ENCODE data around the gene WDFY2. TPM values are rescaled to one million over a fixed set of nuclear protein-coding genes. Genes with fewer than 3 reads are reported as not detected.

The WDFY2 gene
- total and polyA plus RNA-seq, 2 of the 8 experiments (the other 6 are each of a cell fraction or from before 2014, with no cell fraction given), result 13.9 to 29.0 TPM

DNA sequence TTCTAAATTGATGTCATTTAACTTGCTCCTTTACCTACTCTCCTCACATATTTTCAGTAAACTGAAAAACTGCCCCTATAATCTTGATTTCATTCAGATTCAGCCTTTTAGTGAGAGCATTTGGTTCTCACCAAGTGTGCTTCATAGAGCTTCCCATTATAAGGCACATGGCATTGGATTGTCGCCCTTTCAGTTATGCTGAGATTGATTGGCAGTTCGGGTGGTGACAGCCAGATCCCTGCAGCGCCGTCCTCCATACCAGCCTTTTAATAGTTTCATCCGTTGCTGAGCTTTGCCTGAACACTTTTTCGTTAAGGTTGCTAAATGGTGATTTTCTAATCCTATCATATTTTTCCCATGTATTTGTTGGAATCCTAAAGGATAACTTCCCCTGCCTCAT, 139.3 kb downstream of the WDFY2 start:
- Histone ChIP-seq H2BK120ac (replicated peaks; ENCODE audit: low read depth, low read length) (no peak overlapping the region), H3K79me1 (ENCODE audit: low read depth, low read length) (no peaks in the 10 kb centered on the region), H2AK5ac (ENCODE audit: low read depth, low read length) (no peak overlapping the region), H2BK15ac (ENCODE audit: low read length) (no peak overlapping the region), H2AFZ (ENCODE audit: low read length) (no peak overlapping the region), H3K9ac (replicated peaks in 1 of 4; ENCODE audit: extremely low read depth in 1 of 4, low read depth in 3 of 4, low read length in 3 of 4) (no peak overlapping the region), H2BK20ac (ENCODE audit: low read length) (no peak overlapping the region), H3K9me3 (ENCODE audit: insufficient read depth in 2 of 2, low read depth in 1 of 2, low read length in 1 of 2) (no peaks in the 10 kb centered on the region), H3K23me2 (ENCODE audit: low read depth, low read length) (no peaks in the 10 kb centered on the region), H3K27me3 (replicated peaks in 1 of 4; ENCODE audit: control insufficient read depth in 3 of 4, extremely low read depth in 1 of 4, insufficient read depth in 3 of 4, low read length in 3 of 4) (no peaks in the 10 kb centered on the region), H2BK12ac (ENCODE audit: low read depth, low read length) (no peak overlapping the region), H3K4me1 (replicated peaks in 1 of 4; ENCODE audit: control insufficient read depth in 3 of 4, insufficient read depth in 4 of 4, low read length in 3 of 4) (no peaks in the 10 kb centered on the region; a peak in 1 of 7 replicates), H4K8ac (ENCODE audit: extremely low read depth, insufficient read depth, low read length) (no peak overlapping the region), H4K5ac (ENCODE audit: insufficient read length, low read depth, low read length) (no peak overlapping the region), H3K4me2 (ENCODE audit: insufficient read depth in 1 of 2, low read depth in 2 of 2, low read length in 2 of 2) (no peak overlapping the region), H4K20me1 (replicated peaks in 1 of 2; ENCODE audit: control insufficient read depth in 1 of 2, insufficient read depth in 2 of 2, low read length in 2 of 2) (no peaks in the 10 kb centered on the region), H3K23ac (ENCODE audit: insufficient read length) (no peak overlapping the region), H3K79me2 (ENCODE audit: control insufficient read depth in 1 of 2, insufficient read depth in 2 of 2, low read length in 2 of 2) (no peaks in the 10 kb centered on the region), H3K14ac (ENCODE audit: insufficient read length) (no peak overlapping the region), H4K91ac (replicated peaks; ENCODE audit: insufficient read length, low read length) (no peak overlapping the region), H3K36me3 (ENCODE audit: control insufficient read depth in 2 of 4, insufficient read depth in 4 of 4, low read length in 3 of 4) (peaks cover 0 to 11% (median 6%) of the 10 kb centered on the region in 4 experiments; a peak in 2 of 8 replicates), H2BK5ac (ENCODE audit: low read depth, low read length) (no peak overlapping the region), H3K56ac (replicated peaks; ENCODE audit: insufficient read length, low read depth, low read length) (no peak overlapping the region), H3K4me3 (ENCODE audit: extremely low read depth in 1 of 4, insufficient read depth in 2 of 4, low read depth in 3 of 4, low read length in 4 of 4) (no peak overlapping the region), H3K27ac (ENCODE audit: low read depth, low read length) (no peak overlapping the region), H3K4ac (replicated peaks; ENCODE audit: insufficient read length, low read depth, low read length) (no peak overlapping the region), H3K18ac (ENCODE audit: extremely low read depth, low read length) (no peak overlapping the region)
- DNase-seq (ENCODE audit: low read depth in 1 of 2, low spot score in 2 of 2) (no peak), FAIRE-seq (no peak)
- WGBS, 2 experiments (ENCODE audit: extremely low coverage in 1 of 2, insufficient coverage in 1 of 2, insufficient read length in 1 of 2, insufficient replicate concordance in 2 of 2, low coverage in 1 of 2, low lambda C conversion rate in 2 of 2, missing lambda C conversion rate in 1 of 2), result 98% methylated on average over 6 of the region's 6 CpGs; no CpG with 5 or more reads in 1 of the 2 experiments
- ChIA-PET CTCF (ENCODE audit: partially characterized antibody) (no interaction called here), POLR2A (ENCODE audit: partially characterized antibody) (interaction anchor here (1.5 kb wide), 1 partner anchor 10 kb away, joined by 3 read pairs; no protein-coding TSS in a partner anchor)
- TF ChIP-seq SAP30 (IDR thresholded peaks at IDR 0.05; ENCODE audit: insufficient read depth, insufficient replicate concordance, low read length) (no peak), TCF12 (IDR thresholded peaks at IDR 0.05; ENCODE audit: low read depth, low read length) (no peak), GABPA (IDR thresholded peaks at IDR 0.05; ENCODE audit: borderline replicate concordance, insufficient read depth, low read length) (no peak), SUZ12 (IDR thresholded peaks at IDR 0.05; ENCODE audit: low read length) (no peak), BRCA1 (IDR thresholded peaks at IDR 0.05; ENCODE audit: low read depth, low read length) (no peak), BACH1 (IDR thresholded peaks at IDR 0.05; ENCODE audit: low read length) (no peak), CBX8 (IDR thresholded peaks at IDR 0.05; ENCODE audit: borderline replicate concordance, low read depth, low read length) (no peak), ZNF274 (IDR thresholded peaks at IDR 0.05; ENCODE audit: borderline replicate concordance, extremely low read depth, low read length) (no peak), NRF1 (IDR thresholded peaks at IDR 0.05; ENCODE audit: low read depth, low read length) (no peak), SP4 (IDR thresholded peaks at IDR 0.05; ENCODE audit: low read length) (no peak), YY1 (IDR thresholded peaks at IDR 0.05; ENCODE audit: low read depth, low read length) (no peak), KDM4A (IDR thresholded peaks at IDR 0.05; ENCODE audit: low read depth, low read length, severe bottlenecking) (no peak)
- TF ChIP-seq, protein P1, sequence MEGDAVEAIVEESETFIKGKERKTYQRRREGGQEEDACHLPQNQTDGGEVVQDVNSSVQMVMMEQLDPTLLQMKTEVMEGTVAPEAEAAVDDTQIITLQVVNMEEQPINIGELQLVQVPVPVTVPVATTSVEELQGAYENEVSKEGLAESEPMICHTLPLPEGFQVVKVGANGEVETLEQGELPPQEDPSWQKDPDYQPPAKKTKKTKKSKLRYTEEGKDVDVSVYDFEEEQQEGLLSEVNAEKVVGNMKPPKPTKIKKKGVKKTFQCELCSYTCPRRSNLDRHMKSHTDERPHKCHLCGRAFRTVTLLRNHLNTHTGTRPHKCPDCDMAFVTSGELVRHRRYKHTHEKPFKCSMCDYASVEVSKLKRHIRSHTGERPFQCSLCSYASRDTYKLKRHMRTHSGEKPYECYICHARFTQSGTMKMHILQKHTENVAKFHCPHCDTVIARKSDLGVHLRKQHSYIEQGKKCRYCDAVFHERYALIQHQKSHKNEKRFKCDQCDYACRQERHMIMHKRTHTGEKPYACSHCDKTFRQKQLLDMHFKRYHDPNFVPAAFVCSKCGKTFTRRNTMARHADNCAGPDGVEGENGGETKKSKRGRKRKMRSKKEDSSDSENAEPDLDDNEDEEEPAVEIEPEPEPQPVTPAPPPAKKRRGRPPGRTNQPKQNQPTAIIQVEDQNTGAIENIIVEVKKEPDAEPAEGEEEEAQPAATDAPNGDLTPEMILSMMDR (IDR thresholded peaks at IDR 0.05; ENCODE audit: control extremely low read depth in 1 of 3, insufficient read depth in 1 of 3, low read depth in 1 of 3, low read length in 3 of 3), result no peak

Data from H1 (cell line).